ENCODE results near the gene KRT8. TPM values are rescaled to one million over a fixed set of nuclear protein-coding genes. Genes with fewer than 3 reads are reported as not detected.

Gene KRT8
- total and polyA plus RNA-seq, 10 of the 15 experiments (the other 5 are each of a cell fraction or from before 2014, with no cell fraction given) = 0.11 to 5.6 (median 0.37) TPM; not detected in 1

- Histone ChIP-seq H3K27me3 (replicated peaks in 1 of 2; ENCODE audit: control insufficient read depth in 2 of 2, insufficient read depth in 2 of 2, low read length in 1 of 2) (peaks cover 0 to 3% of the 10 kb centered on the region in 2 experiments; a peak in 3 of 4 replicates), H3K4me3 (no peak overlapping the region), H3K9ac (ENCODE audit: control insufficient read depth, insufficient read depth, low read length) (no peak overlapping the region), H3K79me2 (ENCODE audit: control insufficient read depth, insufficient read depth, low read length) (no peaks in the 10 kb centered on the region), H2AFZ (ENCODE audit: control insufficient read depth, low read depth, low read length) (no peak overlapping the region), H3K27ac (ENCODE audit: control insufficient read depth, insufficient read depth) (no peak overlapping the region), H4K20me1 (ENCODE audit: control insufficient read depth, insufficient read depth) (no peaks in the 10 kb centered on the region), H3K9me3 (replicated peaks; ENCODE audit: control insufficient read depth, insufficient read depth, low read length) (no peaks in the 10 kb centered on the region), H3K4me2 (ENCODE audit: control insufficient read depth, insufficient read depth) (no peak overlapping the region), H3K4me1 (ENCODE audit: control insufficient read depth, insufficient read depth, low read length) (peaks cover 12% of the 10 kb centered on the region), H3K36me3 (ENCODE audit: control insufficient read depth in 2 of 2, insufficient read depth in 2 of 2, low read length in 1 of 2) (no peaks in the 10 kb centered on the region; a peak in 1 of 4 replicates)
- no TSS peak for BruUV-seq (replicated peaks)
- ChIA-PET CTCF (interaction anchor here (0.5 to 1.8 kb wide), 4 partner anchors 24 to 1560 kb away, joined by 3 to 11 read pairs (median 4); no protein-coding TSS in a partner anchor), RAD21 (ENCODE audit: unreplicated experiment) (interaction anchor here (1.8 kb wide), 1 partner anchor 24 kb away, joined by 5 read pairs; no protein-coding TSS in a partner anchor), SMC1A (ENCODE audit: uncharacterized antibody, unreplicated experiment) (interaction anchor here (1.4 kb wide), 1 partner anchor 25 kb away, joined by 4 read pairs; no protein-coding TSS in a partner anchor), POLR2A (no interaction called here)
- ATAC-seq = no peak
- DNase-seq (ENCODE audit: low read depth, low spot score) = no peak
- WGBS (ENCODE audit: insufficient coverage, insufficient replicate concordance, low lambda C conversion rate, missing lambda C conversion rate) = 18% methylated on average over 3 of the region's 3 CpGs
- intact Hi-C loops (cut with micrococcal nuclease; ENCODE audit: unreplicated experiment) = no loop called here
- in situ Hi-C loops (cut with MboI) = no loop called here
- no peak for FAIRE-seq
- no peak for TF ChIP-seq NFYA (IDR thresholded peaks at IDR 0.05; ENCODE audit: borderline replicate concordance, low read depth, low read length)
- TF ChIP-seq YBX1 (IDR thresholded peaks at IDR 0.05) = no peak
- TF ChIP-seq BMI1 (IDR thresholded peaks at IDR 0.05; ENCODE audit: borderline replicate concordance) = no peak
- no peak for TF ChIP-seq ETV6 (conservative IDR thresholded peaks at IDR 0.05 in 1 of 2, IDR thresholded peaks at IDR 0.05 in 1 of 2; ENCODE audit: borderline replicate concordance in 1 of 2, low read depth in 1 of 2)
- TF ChIP-seq, protein P1, sequence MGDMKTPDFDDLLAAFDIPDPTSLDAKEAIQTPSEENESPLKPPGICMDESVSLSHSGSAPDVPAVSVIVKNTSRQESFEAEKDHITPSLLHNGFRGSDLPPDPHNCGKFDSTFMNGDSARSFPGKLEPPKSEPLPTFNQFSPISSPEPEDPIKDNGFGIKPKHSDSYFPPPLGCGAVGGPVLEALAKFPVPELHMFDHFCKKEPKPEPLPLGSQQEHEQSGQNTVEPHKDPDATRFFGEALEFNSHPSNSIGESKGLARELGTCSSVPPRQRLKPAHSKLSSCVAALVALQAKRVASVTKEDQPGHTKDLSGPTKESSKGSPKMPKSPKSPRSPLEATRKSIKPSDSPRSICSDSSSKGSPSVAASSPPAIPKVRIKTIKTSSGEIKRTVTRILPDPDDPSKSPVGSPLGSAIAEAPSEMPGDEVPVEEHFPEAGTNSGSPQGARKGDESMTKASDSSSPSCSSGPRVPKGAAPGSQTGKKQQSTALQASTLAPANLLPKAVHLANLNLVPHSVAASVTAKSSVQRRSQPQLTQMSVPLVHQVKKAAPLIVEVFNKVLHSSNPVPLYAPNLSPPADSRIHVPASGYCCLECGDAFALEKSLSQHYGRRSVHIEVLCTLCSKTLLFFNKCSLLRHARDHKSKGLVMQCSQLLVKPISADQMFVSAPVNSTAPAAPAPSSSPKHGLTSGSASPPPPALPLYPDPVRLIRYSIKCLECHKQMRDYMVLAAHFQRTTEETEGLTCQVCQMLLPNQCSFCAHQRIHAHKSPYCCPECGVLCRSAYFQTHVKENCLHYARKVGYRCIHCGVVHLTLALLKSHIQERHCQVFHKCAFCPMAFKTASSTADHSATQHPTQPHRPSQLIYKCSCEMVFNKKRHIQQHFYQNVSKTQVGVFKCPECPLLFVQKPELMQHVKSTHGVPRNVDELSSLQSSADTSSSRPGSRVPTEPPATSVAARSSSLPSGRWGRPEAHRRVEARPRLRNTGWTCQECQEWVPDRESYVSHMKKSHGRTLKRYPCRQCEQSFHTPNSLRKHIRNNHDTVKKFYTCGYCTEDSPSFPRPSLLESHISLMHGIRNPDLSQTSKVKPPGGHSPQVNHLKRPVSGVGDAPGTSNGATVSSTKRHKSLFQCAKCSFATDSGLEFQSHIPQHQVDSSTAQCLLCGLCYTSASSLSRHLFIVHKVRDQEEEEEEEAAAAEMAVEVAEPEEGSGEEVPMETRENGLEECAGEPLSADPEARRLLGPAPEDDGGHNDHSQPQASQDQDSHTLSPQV (IDR thresholded peaks at IDR 0.05) = no peak
- TF ChIP-seq IRF4 (IDR thresholded peaks at IDR 0.05; ENCODE audit: low read depth, low read length) = no peak
- no peak for TF ChIP-seq SMC3 (IDR thresholded peaks at IDR 0.05; ENCODE audit: borderline replicate concordance, low read length)
- no peak for TF ChIP-seq TCF3 (IDR thresholded peaks at IDR 0.05; ENCODE audit: borderline replicate concordance, insufficient read depth, low read depth, low read length)
- no peak for TF ChIP-seq GABPA (IDR thresholded peaks at IDR 0.05; ENCODE audit: low read depth)
- TF ChIP-seq ATF7 (IDR thresholded peaks at IDR 0.05; ENCODE audit: low read depth) = no peak
- TF ChIP-seq HDGF (IDR thresholded peaks at IDR 0.05) = no peak
- TF ChIP-seq ZNF207 (IDR thresholded peaks at IDR 0.05; ENCODE audit: borderline replicate concordance) = no peak
- TF ChIP-seq TARDBP (IDR thresholded peaks at IDR 0.05; ENCODE audit: borderline replicate concordance) = no peak
- no peak for TF ChIP-seq IKZF1 (conservative IDR thresholded peaks at IDR 0.05)
- no peak for TF ChIP-seq HDAC6 (IDR thresholded peaks at IDR 0.05; ENCODE audit: unreplicated experiment)
- TF ChIP-seq REST (IDR thresholded peaks at IDR 0.05; ENCODE audit: low read depth, low read length) = no peak
- no peak for TF ChIP-seq ZNF217 (IDR thresholded peaks at IDR 0.05)
Measured at GRCh38 chr12:52909796-52910195, 4.9 kb upstream of the KRT8 start.

All from GM12878 (cell line).